ENCODE results near the gene INSIG1. TPM values are rescaled to one million over a fixed set of nuclear protein-coding genes. Genes with fewer than 3 reads are reported as not detected.

The INSIG1 gene
- total RNA-seq, 1 experiment from 2014 or later, result 54.7 TPM

- CTCF ChIA-PET, result interaction anchor here (1.0 to 1.4 kb wide), 2 partner anchors 60 to 370 kb away, joined by 3 to 4 read pairs; no protein-coding TSS in a partner anchor
- Histone ChIP-seq H4K20me1 (ENCODE audit: insufficient read depth) (no peaks in the 10 kb centered on the region), H3K4me2 (ENCODE audit: low read length) (peak overlapping the region; percentile 98), H3K4me3 (replicated peaks in 1 of 2; ENCODE audit: low read depth in 1 of 2, low read length in 2 of 2) (peak overlapping the region; percentile 64 to 70), H2AFZ (ENCODE audit: low read depth, low read length, poor library complexity, severe bottlenecking) (no peak overlapping the region), H3K79me2 (ENCODE audit: insufficient read depth, low read length) (peaks cover 21% of the 10 kb centered on the region), H3K36me3 (ENCODE audit: control insufficient read depth in 1 of 2, insufficient read depth in 2 of 2, low read length in 2 of 2) (peaks cover 0 to 5% of the 10 kb centered on the region in 2 experiments; a peak in 2 of 4 replicates), H3K27me3 (ENCODE audit: insufficient read depth, low read length) (no peaks in the 10 kb centered on the region), H3K9ac (ENCODE audit: low read length) (peak overlapping the region; percentile 82), H3K9me2 (ENCODE audit: insufficient read depth) (no peaks in the 10 kb centered on the region), H3K27ac (ENCODE audit: low read depth, low read length) (peak overlapping the region; percentile 90), H3K9me3 (ENCODE audit: control insufficient read depth in 1 of 2, insufficient read depth in 1 of 2, low read depth in 1 of 2, low read length in 2 of 2) (no peaks in the 10 kb centered on the region), H3K4me1 (ENCODE audit: control insufficient read depth in 1 of 2, insufficient read depth in 2 of 2, low read length in 2 of 2) (peaks cover 20 to 40% of the 10 kb centered on the region in 2 experiments)
- DNase-seq (ENCODE audit: low read depth, low spot score), result no peak
- intact Hi-C loops (cut with micrococcal nuclease), result loop anchor here (2.0 to 5.0 kb wide), 2 partner anchors 92 to 105 kb away; no protein-coding TSS in a partner anchor
- no peak for TF ChIP-seq REST (IDR thresholded peaks at IDR 0.05; ENCODE audit: low read depth)
- TF ChIP-seq MAX (IDR thresholded peaks at IDR 0.05), result no peak
- no peak for TF ChIP-seq TCF7L2 (IDR thresholded peaks at IDR 0.05; ENCODE audit: borderline replicate concordance, extremely low read depth, insufficient read depth, insufficient read length)
- no peak for TF ChIP-seq EGR1 (IDR thresholded peaks at IDR 0.05; ENCODE audit: low read depth)
- peak; percentile 57 for TF ChIP-seq ZFX (IDR thresholded peaks at IDR 0.05)
- peak; percentile 60 for ATAC-seq
- RAD21 ChIA-PET (ENCODE audit: low non-redundant PET in 1 of 2, low total read pairs in 2 of 2, uncharacterized antibody in 2 of 2, unreplicated experiment in 2 of 2), result no interaction called here
- POLR2A ChIA-PET, result interaction anchor here (1.0 kb wide), 2 partner anchors 87 to 92 kb away, joined by 3 to 9 read pairs; no protein-coding TSS in a partner anchor
- BruUV-seq (replicated peaks), result TSS peak; percentile 73
Measured at GRCh38 chr7:155296788-155297516, 726 bp upstream of the INSIG1 start.

Data from HCT116 (cell line).